ENCODE measurements around the gene CCDC196.

CCDC196 gene

GRCh38 chr14:66483322-66483721 is 2.8 kb upstream of the CCDC196 start:
- no peak overlapping the region for H3K9ac ChIP-seq (ENCODE audit: low read length)
- H3K9me3 ChIP-seq (ENCODE audit: insufficient read depth, low read length): no peaks in the 10 kb centered on the region
- no peaks in the 10 kb centered on the region for H3K79me2 ChIP-seq (ENCODE audit: low read length)
- H3K36me3 ChIP-seq (replicated peaks; ENCODE audit: low read depth, low read length): no peaks in the 10 kb centered on the region
- no peak overlapping the region for H3K27ac ChIP-seq (ENCODE audit: low read length)
- TF ChIP-seq CTCF (IDR thresholded peaks at IDR 0.05; ENCODE audit: low read depth, low read length): no peak
- TF ChIP-seq EZH2phosphoT487 (IDR thresholded peaks at IDR 0.05; ENCODE audit: low read depth): no peak
- no peaks in the 10 kb centered on the region for H4K20me1 ChIP-seq (ENCODE audit: insufficient read depth, low read length)
- no peak overlapping the region for H3K4me2 ChIP-seq (ENCODE audit: low read length)
- H3K27me3 ChIP-seq (ENCODE audit: low read depth, low read length): no peaks in the 10 kb centered on the region
- H3K4me1 ChIP-seq (ENCODE audit: low read length): no peaks in the 10 kb centered on the region
- H3K4me3 ChIP-seq (ENCODE audit: low read length): no peak overlapping the region
- no peak overlapping the region for H2AFZ ChIP-seq (ENCODE audit: low read depth, low read length)

GRCh38 chr14:66485029-66485428 is 1.1 kb upstream of the CCDC196 start:
- no peaks in the 10 kb centered on the region for H3K9me3 ChIP-seq (ENCODE audit: insufficient read depth, low read length)
- H3K36me3 ChIP-seq (replicated peaks; ENCODE audit: low read depth, low read length): no peaks in the 10 kb centered on the region
- no peaks in the 10 kb centered on the region for H4K20me1 ChIP-seq (ENCODE audit: insufficient read depth, low read length)
- H3K9ac ChIP-seq (ENCODE audit: low read length): no peak overlapping the region
- H3K4me2 ChIP-seq (ENCODE audit: low read length): no peak overlapping the region
- H3K27me3 ChIP-seq (ENCODE audit: low read depth, low read length): no peaks in the 10 kb centered on the region
- no peaks in the 10 kb centered on the region for H3K79me2 ChIP-seq (ENCODE audit: low read length)
- H2AFZ ChIP-seq (ENCODE audit: low read depth, low read length): no peak overlapping the region
- H3K4me1 ChIP-seq (ENCODE audit: low read length): no peaks in the 10 kb centered on the region
- H3K4me3 ChIP-seq (ENCODE audit: low read length): no peak overlapping the region
- no peak overlapping the region for H3K27ac ChIP-seq (ENCODE audit: low read length)
- TF ChIP-seq EZH2phosphoT487 (IDR thresholded peaks at IDR 0.05; ENCODE audit: low read depth) (no peak), CTCF (IDR thresholded peaks at IDR 0.05; ENCODE audit: low read depth, low read length) (no peak)

DNA sequence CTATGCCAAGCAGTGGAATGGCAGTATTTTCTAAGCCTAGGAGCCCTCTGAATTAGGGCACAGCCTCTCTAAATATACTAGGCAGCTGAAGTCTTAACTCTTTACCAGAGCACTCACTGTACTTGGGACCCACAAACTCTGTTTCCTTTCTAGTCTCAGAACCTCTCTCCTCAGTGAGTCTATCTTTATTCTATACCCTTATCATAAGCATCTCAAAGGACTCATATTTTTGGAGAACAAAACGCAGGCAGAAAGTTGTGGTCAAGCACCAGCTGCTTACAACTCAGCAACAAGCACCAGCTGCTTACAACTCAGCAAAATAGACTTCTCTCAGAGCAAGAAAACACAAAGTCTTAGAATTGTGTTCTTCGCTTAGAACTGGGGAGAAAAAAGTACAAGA is 993 bp downstream of the CCDC196 start:
- Histone ChIP-seq H3K4me3 (ENCODE audit: low read length) (no peak overlapping the region), H3K4me2 (ENCODE audit: low read length) (no peak overlapping the region), H3K4me1 (ENCODE audit: low read length) (no peaks in the 10 kb centered on the region), H3K27me3 (ENCODE audit: low read depth, low read length) (no peaks in the 10 kb centered on the region), H3K9ac (ENCODE audit: low read length) (no peak overlapping the region), H2AFZ (ENCODE audit: low read depth, low read length) (no peak overlapping the region), H3K27ac (ENCODE audit: low read length) (no peak overlapping the region), H3K36me3 (replicated peaks; ENCODE audit: low read depth, low read length) (no peaks in the 10 kb centered on the region), H4K20me1 (ENCODE audit: insufficient read depth, low read length) (no peaks in the 10 kb centered on the region), H3K9me3 (ENCODE audit: insufficient read depth, low read length) (no peaks in the 10 kb centered on the region), H3K79me2 (ENCODE audit: low read length) (no peaks in the 10 kb centered on the region)
- TF ChIP-seq CTCF (IDR thresholded peaks at IDR 0.05; ENCODE audit: low read depth, low read length) (no peak), EZH2phosphoT487 (IDR thresholded peaks at IDR 0.05; ENCODE audit: low read depth) (no peak)

GRCh38 chr14:66490143-66491111 is 4.3 kb downstream of the CCDC196 start:
- Histone ChIP-seq H3K9ac (ENCODE audit: low read length) (no peak overlapping the region), H3K4me2 (ENCODE audit: low read length) (no peak overlapping the region), H3K4me1 (ENCODE audit: low read length) (no peaks in the 10 kb centered on the region), H4K20me1 (ENCODE audit: insufficient read depth, low read length) (no peaks in the 10 kb centered on the region), H3K36me3 (replicated peaks; ENCODE audit: low read depth, low read length) (no peaks in the 10 kb centered on the region), H3K27ac (ENCODE audit: low read length) (no peak overlapping the region), H3K79me2 (ENCODE audit: low read length) (no peaks in the 10 kb centered on the region), H3K9me3 (ENCODE audit: insufficient read depth, low read length) (no peaks in the 10 kb centered on the region), H3K4me3 (ENCODE audit: low read length) (no peak overlapping the region), H3K27me3 (ENCODE audit: low read depth, low read length) (no peaks in the 10 kb centered on the region), H2AFZ (ENCODE audit: low read depth, low read length) (no peak overlapping the region)
- no peak for TF ChIP-seq EZH2phosphoT487 (IDR thresholded peaks at IDR 0.05; ENCODE audit: low read depth)
- no peak for TF ChIP-seq CTCF (IDR thresholded peaks at IDR 0.05; ENCODE audit: low read depth, low read length)

Data from OCI-LY3 (cell line).